HG02981 (cell line): Measurements from ENCODE around the gene AZGP1.
"Not testable (repeated sequence)": the region's sequence is repeated elsewhere in the genome, so short reads cannot be mapped to it uniquely, and the experiment has no call there.

Experiments
- ATAC-seq: cut with Tn5 transposase; IDR thresholded peaks from one replicate; pipeline ENCODE4 v1.9.1; 2021; ENCODE audit warnings: mild to moderate bottlenecking, moderate library complexity; ENCODE audit not compliant: unreplicated experiment

The AZGP1 gene

GRCh38 chr7:99997545-99998137 lies 21.8 kb upstream of the AZGP1 start:
- ATAC-seq: no peak

- ATAC-seq: no peak
Measured at GRCh38 chr7:99996755-99997544, 21.1 kb upstream of the AZGP1 start.

DNA sequence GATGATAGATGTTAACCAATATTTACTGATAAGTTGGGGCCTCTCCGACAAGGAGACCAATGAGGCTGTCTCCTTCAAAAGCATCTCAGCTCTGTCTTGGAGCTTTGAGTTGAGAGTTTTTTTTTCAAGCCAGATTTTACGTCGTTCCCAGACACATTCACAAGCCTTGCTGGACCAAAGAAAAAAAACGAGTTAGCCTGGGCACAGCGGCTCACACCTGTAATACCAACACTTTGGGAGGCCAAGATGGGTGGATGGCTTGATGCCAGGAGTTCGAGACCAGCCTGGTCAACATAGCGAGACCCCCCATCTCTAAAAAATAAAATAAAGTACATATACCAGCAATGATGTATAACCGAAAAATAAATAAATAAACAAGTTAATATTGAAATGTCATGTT lies 19.0 kb upstream of the AZGP1 start:
- ATAC-seq: no peak

- ATAC-seq: no peak
Measured at GRCh38 chr7:99992330-99993038, 16.7 kb upstream of the AZGP1 start.

GRCh38 chr7:99991543-99991942 lies 15.7 kb upstream of the AZGP1 start:
- ATAC-seq: not testable (repeated sequence)

GRCh38 chr7:99990460-99990852 lies 14.6 kb upstream of the AZGP1 start:
- no peak for ATAC-seq

DNA sequence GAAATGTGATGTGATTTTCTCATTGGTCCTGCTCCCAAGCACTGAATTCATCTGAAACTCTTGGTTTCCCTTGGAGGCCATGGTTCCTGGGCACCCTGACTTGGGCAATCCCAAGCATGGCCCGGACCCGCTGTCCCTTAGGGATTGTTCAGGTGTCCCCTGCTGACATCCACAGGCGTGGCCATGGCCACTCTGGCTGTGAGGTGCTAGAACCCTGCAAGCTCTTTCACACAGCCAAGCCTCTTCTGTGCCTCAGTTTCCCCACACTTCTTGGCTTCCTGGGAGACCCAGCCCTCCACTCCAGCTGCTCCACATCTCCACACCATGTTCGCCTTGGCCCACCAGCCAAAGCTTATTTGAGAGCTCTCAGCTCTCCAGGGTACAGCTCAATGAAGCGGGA lies 12.0 kb upstream of the AZGP1 start:
- ATAC-seq: no peak

DNA sequence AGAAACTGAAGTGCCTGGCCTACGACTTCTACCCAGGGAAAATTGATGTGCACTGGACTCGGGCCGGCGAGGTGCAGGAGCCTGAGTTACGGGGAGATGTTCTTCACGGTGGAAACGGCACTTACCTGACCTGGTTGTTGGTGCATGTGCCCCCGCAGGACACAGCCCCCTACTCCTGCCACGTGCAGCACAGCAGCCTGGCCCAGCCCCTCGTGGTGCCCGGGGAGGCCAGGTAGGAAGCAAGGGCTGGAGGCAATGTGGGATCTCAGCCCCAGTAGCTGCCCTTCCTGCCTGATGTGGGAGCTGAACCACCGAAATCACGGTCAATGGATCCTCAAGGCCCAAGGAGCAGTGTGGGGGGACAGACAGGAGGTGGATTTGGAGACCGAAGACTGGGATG lies 11.5 kb upstream of the AZGP1 start:
- not testable (repeated sequence) for ATAC-seq

DNA sequence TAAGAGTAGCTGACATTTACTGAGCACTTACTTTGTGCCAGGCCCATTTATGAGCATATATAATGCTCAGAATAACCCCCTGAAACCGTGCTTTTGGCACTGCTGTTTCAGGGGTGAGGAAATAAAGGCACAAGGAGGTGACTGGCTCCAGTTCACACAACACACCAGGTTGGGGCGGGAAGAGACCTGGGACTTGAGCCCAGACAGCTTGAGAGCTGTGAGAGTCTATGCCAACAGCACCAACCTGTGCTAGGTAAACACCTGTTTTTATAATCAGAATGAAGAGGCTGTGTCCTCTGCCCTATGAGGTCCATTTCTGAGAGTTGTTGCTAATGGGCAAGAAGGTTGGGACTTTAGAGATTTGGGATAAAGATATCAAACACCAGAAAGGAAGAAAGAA lies 8.8 kb upstream of the AZGP1 start:
- ATAC-seq: no peak

- ATAC-seq: not testable (repeated sequence)
Measured at GRCh38 chr7:99981066-99981465, 5.2 kb upstream of the AZGP1 start.

DNA sequence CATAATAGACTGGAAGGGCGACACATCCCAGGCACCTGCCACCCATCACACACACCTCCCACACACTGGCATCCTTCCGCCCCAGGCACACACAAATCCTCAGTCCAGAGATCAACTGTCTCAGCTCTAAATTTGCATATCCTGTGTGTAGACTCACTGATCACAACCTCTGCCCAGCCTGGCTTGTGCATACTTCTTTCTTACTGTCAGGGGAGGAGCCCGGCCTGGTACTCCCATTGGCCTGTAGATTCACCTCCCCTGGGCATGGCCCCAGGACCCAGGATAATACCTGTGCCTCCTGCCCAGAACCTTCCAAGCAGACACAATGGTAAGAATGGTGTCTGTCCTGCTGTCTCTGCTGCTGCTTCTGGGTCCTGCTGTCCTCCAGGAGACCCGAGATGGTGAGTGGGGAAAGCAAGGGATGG lies 4.6 kb upstream of the AZGP1 start:
- ATAC-seq: not testable (repeated sequence)

DNA sequence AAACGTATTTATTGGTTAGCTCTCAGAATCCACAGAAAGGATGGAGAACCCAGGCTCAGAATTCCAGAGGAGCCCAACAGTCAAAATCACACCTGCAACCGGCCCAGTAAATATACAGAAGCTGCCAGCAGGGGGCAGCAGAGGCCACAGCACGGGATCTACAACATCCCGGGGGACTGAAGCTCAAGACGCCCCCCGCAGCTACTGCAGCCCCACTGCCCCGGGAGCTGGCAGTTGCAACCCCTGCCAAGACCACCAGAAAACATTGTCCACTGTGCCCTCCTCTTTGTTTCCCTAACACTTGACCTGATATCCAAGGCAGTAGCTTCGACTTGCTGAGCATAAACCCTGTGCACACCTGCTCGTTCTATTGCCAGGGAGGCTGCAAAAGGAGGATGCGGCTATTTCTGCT lies 4.0 kb upstream of the AZGP1 start:
- ATAC-seq: not testable (repeated sequence)

- ATAC-seq: no peak
Measured at GRCh38 chr7:99976626-99977025, 795 bp upstream of the AZGP1 start.

GRCh38 chr7:99974681-99975080 lies 1.1 kb downstream of the AZGP1 start:
- ATAC-seq: no peak

- ATAC-seq: not testable (repeated sequence)
Measured at GRCh38 chr7:99973817-99974216, 2.0 kb downstream of the AZGP1 start.

DNA sequence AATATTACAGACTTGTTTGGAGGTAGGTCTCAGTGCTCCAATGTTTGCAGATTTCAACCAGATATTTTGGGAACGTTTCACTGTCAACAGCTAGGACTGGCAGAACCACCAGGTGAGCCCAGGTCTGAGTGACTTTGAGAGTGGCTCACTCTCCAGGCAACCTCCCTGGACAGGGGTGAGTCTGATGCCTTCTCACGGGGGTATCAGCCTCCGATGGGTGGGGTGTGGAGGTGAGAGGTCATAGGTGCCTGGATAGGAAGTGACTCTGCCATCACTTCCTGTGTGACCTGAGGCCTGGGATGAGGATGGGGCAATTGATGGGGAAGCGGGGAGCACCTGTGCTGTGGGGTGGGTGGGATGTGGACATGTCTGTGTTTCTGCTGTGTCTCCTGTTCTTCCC lies 4.6 kb downstream of the AZGP1 start:
- no peak for ATAC-seq

DNA sequence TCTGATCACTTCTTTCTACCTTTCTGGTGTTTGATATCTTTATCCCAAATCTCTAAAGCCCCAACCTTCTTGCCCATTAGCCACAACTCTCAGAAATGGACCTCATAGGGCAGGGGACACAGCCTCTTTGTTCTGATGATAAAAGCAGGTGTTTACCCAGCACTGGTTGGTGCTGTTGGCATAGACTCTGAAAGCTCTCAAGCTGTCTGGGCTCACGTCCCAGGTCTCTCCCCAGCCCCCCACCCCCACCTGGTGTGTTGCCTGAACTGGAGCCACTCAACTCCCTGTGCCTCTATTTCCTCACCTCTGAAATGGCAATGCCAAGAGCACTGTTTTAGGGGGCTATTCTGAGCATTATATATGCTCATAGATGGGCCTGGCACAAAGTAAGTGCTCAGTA lies 6.0 kb downstream of the AZGP1 start:
- ATAC-seq: not testable (repeated sequence)

- no peak for ATAC-seq
Measured at GRCh38 chr7:99969298-99969697, 6.5 kb downstream of the AZGP1 start.

DNA sequence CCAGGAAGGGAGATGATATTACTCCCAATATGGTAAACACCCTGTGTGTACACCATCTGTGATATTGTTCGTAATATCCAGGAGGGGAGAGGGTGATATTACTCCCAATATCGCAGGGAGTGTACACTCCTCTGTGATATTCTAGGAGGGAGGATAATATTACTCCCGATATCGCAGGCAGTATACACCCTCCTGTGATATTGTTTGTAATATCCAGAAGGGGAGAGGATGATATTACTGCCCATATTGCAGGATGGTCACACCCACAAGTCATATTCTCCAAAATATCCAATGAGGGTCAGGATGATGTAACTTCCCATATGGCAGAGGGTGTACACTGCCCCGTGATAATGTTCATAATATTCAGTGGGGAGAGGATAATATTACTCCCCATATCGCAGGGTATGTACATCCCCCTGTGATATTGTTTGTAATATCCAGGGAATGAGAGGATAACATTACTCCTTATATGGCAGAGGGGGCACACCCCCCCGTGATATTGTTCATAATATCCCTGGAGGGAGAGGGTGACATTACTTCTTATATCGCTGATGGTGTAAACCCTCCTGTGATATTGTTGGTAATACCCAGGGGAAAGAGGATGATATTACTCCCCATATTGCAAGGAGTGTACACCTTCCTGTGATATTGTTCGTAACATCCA lies 17.1 kb downstream of the AZGP1 start:
- ATAC-seq: no peak

DNA sequence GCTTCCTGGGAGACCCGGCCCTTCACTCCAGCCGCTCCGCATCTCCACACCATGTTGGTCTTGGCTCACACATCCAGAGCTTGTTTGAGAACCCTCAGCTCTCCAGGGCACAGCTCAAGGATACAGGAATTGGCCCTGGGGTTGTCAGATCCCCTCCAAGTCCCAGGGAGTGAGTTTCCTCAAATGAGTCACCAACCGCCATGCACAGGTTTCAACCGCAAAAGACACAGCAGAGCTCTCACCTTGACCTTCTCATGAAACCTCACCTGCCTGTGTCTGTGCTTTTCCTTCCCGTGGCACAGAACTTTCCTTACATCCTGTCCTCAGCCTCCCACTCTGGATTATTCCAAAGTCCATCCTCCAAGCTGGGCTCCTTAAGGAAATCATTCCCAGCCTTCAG lies 20.6 kb downstream of the AZGP1 start:
- no peak for ATAC-seq

DNA sequence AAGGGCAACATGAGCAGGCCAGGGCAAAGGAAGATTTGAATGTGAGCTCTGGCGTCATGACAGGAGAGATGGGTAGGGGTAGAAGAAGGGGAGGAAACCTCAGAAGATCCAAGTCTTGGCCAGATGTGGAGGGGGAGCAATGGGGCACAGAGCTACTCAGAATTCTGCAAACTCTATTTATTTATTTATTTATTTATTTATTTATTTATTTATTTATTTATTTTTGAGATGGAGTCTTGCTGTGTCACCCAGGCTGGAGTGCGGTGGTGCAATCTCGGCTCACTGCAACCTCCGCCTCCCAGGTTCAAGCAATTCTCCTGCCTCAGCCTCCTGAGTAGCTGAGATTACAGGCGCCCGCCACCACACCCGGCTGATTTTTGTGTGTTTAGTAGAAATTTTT lies 21.2 kb downstream of the AZGP1 start:
- ATAC-seq: not testable (repeated sequence)
